MCF 10A (cell line): ENCODE measurements around the gene INIP. TPM values are rescaled to one million over a fixed set of nuclear protein-coding genes. Genes with fewer than 3 reads are reported as not detected.
"Not testable (repeated sequence)": the region's sequence is repeated elsewhere in the genome, so short reads cannot be mapped to it uniquely, and the experiment has no call there.

Source experiments
- BruUV-seq: library from RNA; stranded (reverse); fragments of 400-500 nt; replicated peaks from 2 replicates; lab custom pipeline; 2021; lab: Mats Ljungman, UMichigan
- CTCF ChIA-PET: fragments of 300-600 bp; sonication (Branson Sonifier 250); formaldehyde crosslinking; extraction: SDS; loops from one replicate; lab custom pipeline; 2021; ENCODE audit warnings: antibody characterized with exemption, inconsistent platforms; lab: Yijun Ruan, JAX
- POLR2A ChIA-PET: fragments of 300-600, 350-650 bp; sonication (Branson Sonifier 250); formaldehyde crosslinking; extraction: SDS; loops from one replicate; lab custom pipeline; 2020; ENCODE audit warnings: antibody characterized with exemption, inconsistent platforms; lab: Yijun Ruan, JAX
- DNase-seq: peaks from one replicate; pipeline ENCODE4 v3.0.0-alpha.2; 2018; ENCODE audit not compliant: unreplicated experiment
- H3K27ac Mint-ChIP-seq: one replicate; pipeline ENCODE4 v1.8.0; 2022; ENCODE audit warnings: mild to moderate bottlenecking, low read depth, mixed read lengths; ENCODE audit not compliant: unreplicated experiment
- H3K27me3 Mint-ChIP-seq: one replicate; pipeline ENCODE4 v1.8.0; 2022; ENCODE audit warnings: mixed read lengths; ENCODE audit not compliant: insufficient read depth, unreplicated experiment
- H3K36me3 Mint-ChIP-seq: one replicate; pipeline ENCODE4 v1.8.0; 2022; ENCODE audit warnings: mild to moderate bottlenecking, moderate library complexity, mixed read lengths; ENCODE audit not compliant: insufficient read depth, unreplicated experiment
- H3K4me1 Mint-ChIP-seq: one replicate; pipeline ENCODE4 v1.8.0; 2022; ENCODE audit warnings: mixed read lengths; ENCODE audit not compliant: insufficient read depth, unreplicated experiment
- H3K4me3 Mint-ChIP-seq: one replicate; pipeline ENCODE4 v1.8.0; 2022; ENCODE audit warnings: mild to moderate bottlenecking, moderate library complexity, mixed read lengths; ENCODE audit not compliant: unreplicated experiment
- H3K9me3 Mint-ChIP-seq: one replicate; pipeline ENCODE4 v1.8.0; 2022; ENCODE audit warnings: mixed read lengths; ENCODE audit not compliant: unreplicated experiment
- CTCF ChIP-seq: fragments of 200-600 bp; IDR thresholded peaks from one replicate; pipeline ENCODE4 v1.8.0; 2022; ENCODE audit warnings: antibody characterized with exemption, mild to moderate bottlenecking; ENCODE audit not compliant: unreplicated experiment
- intact Hi-C: fragments of 100-400 bp; cut with micrococcal nuclease; formaldehyde crosslinking; loops from 2 replicates; pipeline ENCODE4 v1.14.1; 2022
- total RNA-seq: library from RNA; stranded (reverse); gene quantifications from 2 replicates; pipeline ENCODE4 v1.2.3, GENCODE V29; 2022

The INIP gene
- total RNA-seq, 1 experiment from 2014 or later = 28.0 TPM

- POLR2A ChIA-PET = no interaction called here
- intact Hi-C loops = no loop called here
- Mint-ChIP-seq H3K4me3 (no peak overlapping the region), H3K27me3 (no peaks in the 10 kb centered on the region), H3K9me3 (peaks cover 13% of the 10 kb centered on the region), H3K4me1 (no peaks in the 10 kb centered on the region), H3K36me3 (no peaks in the 10 kb centered on the region), H3K27ac (no peak overlapping the region)
- BruUV-seq = no TSS peak
- DNase-seq = no peak
- TF ChIP-seq CTCF = no peak
- CTCF ChIA-PET = no interaction called here
Observed at GRCh38 chr9:112677040-112677439, 40.9 kb downstream of the INIP start.

GRCh38 chr9:112673221-112673620 is 44.7 kb downstream of the INIP start:
- POLR2A ChIA-PET = interaction anchor here (0.6 to 1.0 kb wide), 2 partner anchors 41 to 72 kb away, joined by 3 read pairs; no protein-coding TSS in a partner anchor
- H3K27me3 Mint-ChIP-seq, DNase-seq, CTCF ChIA-PET, H3K4me1 Mint-ChIP-seq, H3K4me3 Mint-ChIP-seq, BruUV-seq, H3K36me3 Mint-ChIP-seq, intact Hi-C loops, H3K27ac Mint-ChIP-seq: not testable (repeated sequence)
- H3K9me3 Mint-ChIP-seq = peaks cover 13% of the 10 kb centered on the region

DNA sequence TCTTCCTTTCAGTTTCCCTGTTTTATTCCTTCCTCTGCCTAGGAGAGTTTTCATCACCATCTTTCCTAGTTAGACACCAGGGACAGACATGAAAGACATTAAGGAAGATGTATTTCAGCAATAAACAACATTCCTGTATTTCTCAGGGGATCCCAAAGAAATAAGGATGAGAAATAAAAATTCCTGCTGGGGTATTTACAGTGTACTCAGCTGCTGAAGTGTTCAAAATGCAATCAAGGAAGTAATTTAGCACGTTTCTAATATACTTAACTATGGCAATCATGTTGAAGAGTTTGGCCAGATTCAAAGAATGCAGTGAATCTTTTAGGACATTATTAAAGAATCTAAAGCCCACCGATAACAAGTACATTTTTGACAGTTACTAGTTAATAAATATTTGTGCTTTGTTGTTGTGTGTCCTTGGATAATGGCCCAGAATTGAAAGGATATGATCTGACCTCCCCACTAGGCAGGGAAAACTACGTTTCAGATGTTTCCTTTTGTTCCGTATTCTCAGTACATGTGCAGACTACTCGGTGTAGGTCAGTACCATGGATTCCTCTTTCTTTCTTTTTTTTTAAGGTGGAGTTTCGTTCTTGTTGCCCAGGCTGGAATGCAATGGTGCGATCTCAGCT is 46.8 kb downstream of the INIP start:
- DNase-seq = no peak
- no peaks in the 10 kb centered on the region for H3K27me3 Mint-ChIP-seq
- H3K4me1 Mint-ChIP-seq = no peaks in the 10 kb centered on the region
- ChIA-PET CTCF (interaction anchor here (0.6 kb wide), 1 partner anchor 182 kb away, joined by 3 read pairs; no protein-coding TSS in a partner anchor), POLR2A (no interaction called here)
- TF ChIP-seq CTCF = no peak
- H3K36me3 Mint-ChIP-seq = no peaks in the 10 kb centered on the region
- no peak overlapping the region for H3K4me3 Mint-ChIP-seq
- H3K27ac Mint-ChIP-seq = no peak overlapping the region
- BruUV-seq = no TSS peak
- no peaks in the 10 kb centered on the region for H3K9me3 Mint-ChIP-seq
- intact Hi-C loops = no loop called here

DNA sequence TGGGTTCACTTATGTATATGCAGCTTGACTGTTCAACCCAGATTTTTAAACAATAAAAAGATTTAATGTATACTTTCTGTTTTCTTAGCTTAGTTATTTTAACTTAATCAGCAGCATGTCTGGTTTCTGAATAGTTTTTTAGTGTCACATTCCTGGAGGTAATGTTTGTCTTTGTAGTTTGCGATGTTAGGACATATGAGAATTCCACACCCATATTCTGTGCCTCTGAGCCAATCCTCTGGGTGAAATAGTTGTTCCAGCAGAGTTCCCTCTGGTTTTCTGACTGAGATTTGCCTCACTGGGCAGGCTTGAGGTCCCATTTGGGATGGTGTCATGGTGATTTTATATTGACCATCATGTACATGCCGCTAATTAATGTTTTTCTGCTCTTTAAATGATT is 48.6 kb downstream of the INIP start:
- Mint-ChIP-seq H3K4me3 (no peak overlapping the region), H3K27ac (no peak overlapping the region), H3K4me1 (no peaks in the 10 kb centered on the region), H3K9me3 (no peaks in the 10 kb centered on the region), H3K36me3 (no peaks in the 10 kb centered on the region), H3K27me3 (no peaks in the 10 kb centered on the region)
- BruUV-seq = no TSS peak
- TF ChIP-seq CTCF = no peak
- intact Hi-C loops = loop anchor here (10.0 kb wide), 1 partner anchor 295 kb away; no protein-coding TSS in a partner anchor
- POLR2A ChIA-PET = no interaction called here
- no peak for DNase-seq
- CTCF ChIA-PET = no interaction called here
